ENCODE measurements around the gene SPESP1.
"Not testable (repeated sequence)": the region's sequence is repeated elsewhere in the genome, so short reads cannot be mapped to it uniquely, and the experiment has no call there.

The SPESP1 gene

DNA sequence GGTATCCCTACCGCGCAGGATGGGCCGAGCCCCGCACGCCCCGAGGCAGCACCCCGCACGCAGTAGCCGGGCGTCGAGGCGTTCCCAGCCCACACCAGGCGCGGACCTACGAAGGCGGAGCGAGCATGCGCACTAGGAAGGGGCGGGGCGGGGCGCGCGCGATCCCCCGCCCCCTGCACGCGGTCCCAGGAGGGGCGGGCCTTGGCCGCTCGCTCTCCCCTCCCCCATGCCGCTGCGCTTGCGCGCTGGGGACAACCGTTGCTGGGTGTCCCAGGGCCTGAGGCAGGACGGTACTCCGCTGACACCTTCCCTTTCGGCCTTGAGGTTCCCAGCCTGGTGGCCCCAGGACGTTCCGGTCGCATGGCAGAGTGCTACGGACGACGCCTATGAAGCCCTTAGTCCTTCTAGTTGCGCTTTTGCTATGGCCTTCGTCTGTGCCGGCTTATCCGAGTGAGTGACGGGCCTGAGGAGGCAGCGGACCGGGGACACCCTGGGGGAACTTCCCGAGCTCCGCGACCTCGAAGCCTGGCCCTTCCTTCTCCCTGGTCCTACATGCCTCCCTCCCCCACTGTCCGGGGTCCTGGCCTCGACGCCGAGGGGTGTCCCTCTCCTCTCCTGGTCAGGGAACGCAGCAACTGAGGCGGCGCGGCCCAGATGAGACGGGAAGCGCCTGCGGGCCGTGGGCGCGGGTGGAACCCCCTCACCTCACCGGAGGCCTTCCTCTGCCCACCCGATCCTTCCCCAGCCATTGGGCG lies at the start of gene SPESP1:
Gene SPESP1 (plus strand): TSS at position 258 of the 755 bp plus-strand sequence. CDS start 129 bp downstream, at position 387.
- DNase-seq, result no peak

GRCh38 chr15:68885070-68885469 lies 45.3 kb upstream of the SPESP1 start:
- no peak for DNase-seq

DNA sequence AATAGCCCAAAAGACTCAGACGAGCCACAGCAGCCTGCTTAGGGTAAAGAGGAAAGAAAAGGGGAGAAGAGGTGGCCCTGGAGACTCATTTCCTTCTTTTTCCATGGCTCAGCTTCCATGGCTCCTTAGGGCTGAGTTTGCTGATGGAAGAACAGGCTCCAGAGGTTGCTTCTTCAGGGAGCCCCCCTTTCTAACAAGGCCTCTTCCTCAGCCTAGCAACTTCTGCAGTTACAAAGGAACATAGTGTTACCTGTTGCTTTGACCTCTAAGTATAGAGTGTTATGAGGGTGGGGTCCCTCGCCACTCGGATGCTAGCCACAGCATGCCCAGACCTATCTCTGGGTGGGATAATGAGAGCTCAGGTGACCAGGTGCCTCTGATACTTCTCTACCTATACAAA lies 43.2 kb upstream of the SPESP1 start:
- DNase-seq, result no peak

- no peak for DNase-seq
Measured at GRCh38 chr15:68887819-68888218, 42.5 kb upstream of the SPESP1 start.

DNA sequence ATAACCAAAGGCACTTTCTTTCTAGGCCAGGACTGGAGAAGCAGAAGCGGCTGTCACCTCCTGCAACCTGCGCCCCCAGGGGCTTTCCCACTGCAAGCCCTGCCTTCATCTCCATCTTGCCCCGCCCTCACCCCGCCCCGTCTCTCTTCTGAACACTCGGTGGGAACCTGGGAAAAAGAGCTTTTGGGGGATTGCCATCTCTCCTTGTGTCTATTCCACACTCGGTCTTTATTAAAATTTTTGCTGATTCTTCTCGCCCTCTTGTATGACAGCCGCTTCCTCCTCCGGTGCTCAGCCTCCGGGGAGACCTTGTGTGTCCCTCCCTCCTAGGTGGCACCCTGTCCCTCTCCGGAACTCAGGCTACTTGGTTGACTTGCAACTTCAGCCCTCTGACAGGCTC lies 41.9 kb upstream of the SPESP1 start:
- DNase-seq, result no peak

DNA sequence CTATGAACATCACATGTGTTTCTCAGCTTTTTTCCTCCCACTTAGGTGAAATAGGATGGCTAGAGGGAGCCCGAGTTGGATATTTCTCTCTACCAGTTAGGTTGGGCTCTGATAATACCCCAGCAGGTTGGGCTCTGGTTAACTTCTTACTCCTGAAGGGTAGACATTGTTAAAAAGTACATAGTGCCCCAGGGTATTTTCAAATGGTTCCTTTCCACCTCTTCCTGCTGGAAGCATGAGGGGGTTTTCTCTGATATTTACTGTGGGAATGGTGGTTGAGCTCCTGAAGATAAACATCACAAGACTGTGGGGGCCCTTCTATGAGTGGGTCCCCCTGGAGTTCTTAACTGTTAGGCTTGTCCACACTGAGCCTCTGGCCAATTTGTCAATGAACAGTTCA lies 36.1 kb upstream of the SPESP1 start:
- no peak for DNase-seq

DNA sequence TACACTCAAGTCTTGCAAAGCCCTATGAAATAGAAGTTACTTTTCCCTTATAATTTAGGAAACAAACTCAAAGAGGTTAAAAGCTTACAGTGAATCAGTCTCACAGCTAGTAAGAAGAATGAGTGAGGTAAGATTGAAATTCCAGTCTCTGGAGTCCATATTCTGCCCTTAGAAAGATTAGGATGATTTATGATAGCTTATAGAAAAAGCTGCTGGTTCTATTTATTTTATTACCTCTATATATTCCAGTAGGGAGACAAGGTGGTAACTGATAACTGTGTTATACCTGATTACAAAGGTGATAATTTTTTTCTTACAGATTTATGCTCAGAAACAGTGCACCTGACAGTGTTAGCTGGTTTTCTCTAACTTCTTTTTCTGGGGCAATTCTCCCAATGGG lies 34.1 kb upstream of the SPESP1 start:
- no peak for DNase-seq

GRCh38 chr15:68897016-68897415 lies 33.3 kb upstream of the SPESP1 start:
- DNase-seq, result no peak

DNA sequence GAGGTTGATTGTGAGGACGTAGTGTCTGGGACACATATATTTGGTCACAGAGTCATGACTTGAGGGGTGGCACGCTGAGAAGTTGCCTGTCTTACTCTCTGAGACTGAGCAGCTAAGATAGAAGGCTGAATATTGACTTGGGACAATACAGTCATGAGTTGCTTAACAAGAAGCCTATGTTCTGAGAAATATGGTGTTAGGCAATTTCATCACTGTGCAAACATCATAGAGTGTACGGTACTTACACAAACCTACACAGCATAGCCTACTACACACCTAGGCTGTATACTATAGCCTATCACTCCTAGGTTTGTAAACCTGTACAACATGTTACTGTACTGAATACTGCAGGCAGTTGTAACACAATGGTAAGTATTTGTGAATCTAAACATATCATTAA lies 30.3 kb upstream of the SPESP1 start:
- no peak for DNase-seq

- DNase-seq, result no peak
Measured at GRCh38 chr15:68907396-68907923, 22.9 kb upstream of the SPESP1 start.

GRCh38 chr15:68909601-68910100 lies 20.7 kb upstream of the SPESP1 start:
- no peak for DNase-seq

GRCh38 chr15:68910341-68910740 lies 20.0 kb upstream of the SPESP1 start:
- DNase-seq, result no peak

DNA sequence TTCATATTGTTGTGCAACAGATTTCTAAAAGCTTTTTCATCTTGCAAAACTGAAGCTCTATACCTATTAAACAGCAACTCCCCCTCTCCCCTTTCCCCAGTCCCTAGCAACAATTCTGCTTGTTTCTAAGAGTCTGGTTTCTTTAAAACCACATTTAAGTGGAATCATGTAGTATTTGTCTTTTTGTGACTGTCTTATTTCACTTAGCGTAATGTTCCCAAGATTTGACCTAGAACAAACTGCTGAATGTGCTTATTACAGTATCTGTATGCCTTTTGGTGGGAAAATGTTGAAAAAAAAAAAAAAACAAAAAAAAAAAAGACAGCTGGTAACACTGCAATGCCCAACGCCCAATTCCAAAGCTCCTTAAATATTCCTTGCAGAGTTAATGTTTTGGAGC lies 19.5 kb upstream of the SPESP1 start:
- no peak for DNase-seq

DNA sequence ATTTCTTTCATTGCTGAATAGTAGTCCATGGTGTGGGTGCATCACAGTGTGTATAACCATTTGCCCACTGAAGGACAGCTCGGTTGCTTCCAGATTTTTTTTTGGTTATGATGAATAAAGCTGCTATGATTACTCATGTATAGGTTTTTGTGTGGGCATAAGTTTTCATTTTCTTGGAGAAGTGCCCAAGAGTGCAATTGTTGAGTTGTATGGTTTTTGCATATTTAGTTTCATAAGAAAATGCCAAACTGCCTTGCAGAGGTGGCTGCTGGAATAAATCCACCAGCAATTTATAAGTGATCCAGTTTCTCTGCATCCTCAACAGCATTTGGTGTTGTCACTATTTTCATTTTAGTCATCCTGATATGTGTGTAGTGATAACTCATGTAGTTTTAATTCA lies 8.4 kb upstream of the SPESP1 start:
- no peak for DNase-seq

DNA sequence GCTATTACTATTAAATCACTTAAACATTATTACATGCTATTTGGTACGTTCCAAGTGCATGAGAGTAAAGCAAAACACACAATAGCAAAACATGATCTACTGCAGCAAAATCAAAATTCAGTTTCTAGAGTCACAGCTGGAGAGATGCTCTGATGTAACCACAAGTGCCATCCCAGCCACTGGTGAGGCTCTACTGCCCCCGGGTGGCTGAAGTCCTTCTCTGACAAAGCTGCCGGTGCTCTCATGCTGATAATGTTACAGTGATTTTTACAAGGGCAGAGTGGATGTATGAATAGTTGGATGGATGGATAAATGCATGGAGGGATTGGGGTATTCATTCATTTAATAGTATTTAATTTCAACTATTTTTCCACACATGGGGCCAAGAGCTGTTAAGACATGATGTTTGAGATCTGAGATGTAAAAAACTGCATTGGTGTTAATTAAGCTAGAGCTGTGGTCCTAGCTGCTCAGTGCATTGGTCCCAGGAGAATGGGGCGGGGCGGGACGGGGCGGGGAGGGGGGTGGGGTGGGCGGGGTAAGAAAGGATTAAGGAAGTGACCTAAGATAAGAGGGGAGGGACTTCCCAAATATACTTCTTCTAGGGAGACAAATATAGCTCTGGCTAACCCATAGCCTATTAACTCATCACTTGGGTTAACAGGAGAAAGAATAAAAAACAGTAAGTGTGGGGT lies 5.3 kb upstream of the SPESP1 start:
- no peak for DNase-seq

DNA sequence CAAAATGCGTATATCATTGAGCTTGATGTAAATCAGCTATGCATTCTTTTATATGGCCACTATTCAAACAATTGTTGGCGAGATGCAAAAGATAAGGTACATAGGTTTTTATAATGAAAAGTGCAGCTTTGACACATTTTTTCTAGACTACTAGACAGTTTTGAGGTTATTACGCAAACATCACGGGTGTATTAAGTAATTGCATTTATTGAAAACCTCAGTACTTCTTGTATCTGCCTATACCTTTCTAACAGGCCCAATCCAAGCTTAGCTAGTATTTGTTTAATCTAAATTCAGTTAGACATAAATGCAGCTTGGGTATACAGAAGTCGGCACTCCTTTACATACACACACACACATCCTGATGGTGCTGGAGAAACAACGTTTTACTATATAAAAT lies 2.7 kb downstream of the SPESP1 start:
- DNase-seq, result no peak

DNA sequence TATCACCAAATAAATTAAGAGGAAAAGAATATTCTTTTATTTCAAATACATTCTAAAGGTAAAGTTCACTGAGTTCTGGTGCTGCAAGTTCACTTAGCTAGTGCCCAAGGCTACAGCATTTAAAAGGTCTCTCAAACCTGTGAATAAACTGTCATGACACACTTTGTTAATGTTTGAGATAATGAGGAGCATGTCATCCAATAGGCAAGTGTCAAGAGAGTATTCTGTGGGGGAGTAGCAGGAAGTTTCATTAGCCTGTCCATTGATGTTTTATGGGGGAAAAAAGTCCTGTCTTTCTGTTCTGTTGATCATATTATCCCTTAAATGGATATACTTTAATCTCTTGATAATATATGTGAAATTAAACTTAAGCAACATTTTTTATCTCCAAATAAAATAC lies 4.0 kb downstream of the SPESP1 start:
- no peak for DNase-seq

DNA sequence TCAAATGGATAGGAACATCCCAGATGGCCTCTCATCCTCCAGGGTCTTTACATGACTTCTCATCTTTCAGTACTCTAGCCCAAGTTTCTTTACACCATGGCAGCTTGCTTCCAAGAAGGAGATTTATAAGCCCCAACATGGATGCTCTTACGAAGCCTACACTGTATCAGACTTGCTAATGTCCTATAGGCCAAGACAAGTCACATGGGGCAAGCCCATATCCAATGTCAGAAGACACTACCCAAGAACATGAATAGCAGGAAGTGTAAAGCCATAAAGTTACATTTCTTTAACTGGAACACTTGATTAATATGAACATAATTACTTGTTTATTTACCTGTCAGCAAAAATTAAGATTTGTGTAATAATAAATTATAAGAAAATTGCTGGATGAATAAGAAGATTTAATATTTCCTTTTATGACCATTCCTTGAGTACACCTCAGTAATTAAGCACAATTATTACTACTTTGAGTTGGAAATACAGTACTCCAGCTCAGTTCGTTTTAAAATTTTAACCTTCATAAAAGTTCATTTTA lies 5.1 kb downstream of the SPESP1 start:
- no peak for DNase-seq

DNA sequence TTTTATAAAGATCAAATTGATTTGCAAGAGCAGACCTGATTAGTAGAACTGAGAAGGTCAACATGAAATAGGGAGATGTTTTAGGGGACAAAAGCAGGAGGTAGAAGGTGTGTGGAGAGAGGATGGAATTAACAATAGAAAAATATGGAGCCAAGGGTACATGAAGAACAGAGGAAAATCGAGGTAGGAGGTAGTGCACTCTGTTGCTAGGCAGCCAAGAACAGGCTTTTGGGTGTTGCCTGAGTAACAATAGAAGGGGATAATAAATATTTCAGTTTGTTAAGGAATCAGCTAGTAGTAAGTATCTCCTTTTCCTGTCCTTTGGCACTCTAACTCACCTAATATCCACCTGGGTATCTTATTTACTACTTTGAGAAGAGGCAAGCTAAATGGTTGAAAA lies 9.2 kb downstream of the SPESP1 start:
- no peak for DNase-seq

GRCh38 chr15:68951813-68952212 lies 21.5 kb downstream of the SPESP1 start:
- no peak for DNase-seq

GRCh38 chr15:68957696-68958095 lies 27.4 kb downstream of the SPESP1 start:
- DNase-seq, result no peak

DNA sequence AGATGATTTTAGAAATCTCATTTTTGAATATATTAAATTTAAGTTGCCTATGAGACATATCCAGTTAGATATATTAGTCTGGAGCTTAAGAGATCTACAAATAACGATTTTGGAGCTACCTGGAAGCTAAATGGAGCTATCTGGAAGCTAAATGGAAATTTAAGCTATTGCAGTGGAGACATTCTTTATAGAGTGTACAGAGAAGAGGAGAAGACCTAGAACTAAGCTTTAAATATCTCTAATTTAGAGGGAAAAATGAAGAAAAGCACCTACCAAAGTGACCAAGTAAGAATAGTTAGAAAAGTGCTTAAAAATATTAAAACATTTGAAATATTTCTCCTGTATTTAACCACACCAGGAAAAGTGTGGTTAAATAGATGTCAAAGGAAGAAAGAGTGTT lies 28.3 kb downstream of the SPESP1 start:
- DNase-seq, result no peak

DNA sequence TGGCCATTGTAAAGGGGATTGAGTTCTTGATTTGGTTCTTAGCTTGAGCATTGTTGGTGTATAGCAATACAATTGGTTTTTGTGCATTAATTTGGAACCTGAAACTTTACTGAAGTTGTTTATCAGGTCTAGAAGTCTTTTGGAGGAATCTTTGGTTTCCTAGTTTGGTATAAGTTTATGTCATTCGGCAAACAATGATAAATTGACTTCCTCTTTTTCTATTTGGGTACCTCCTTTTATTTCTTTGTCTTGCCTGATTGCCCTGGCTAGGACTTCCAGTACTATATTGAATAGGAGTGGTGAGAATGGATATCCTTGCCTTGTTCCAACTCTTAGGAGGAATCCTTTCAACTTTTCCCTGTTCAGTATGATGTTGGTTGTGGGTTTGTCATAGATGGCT lies 32.1 kb downstream of the SPESP1 start:
- no peak for DNase-seq

- not testable (repeated sequence) for DNase-seq
Measured at GRCh38 chr15:68963719-68964118, 33.4 kb downstream of the SPESP1 start.

Data from cortex of kidney (tissue), 1 donor.